HG03039 (cell line): ENCODE data around the gene SLC6A7.

Source experiments
- ATAC-seq: cut with Tn5 transposase; IDR thresholded peaks from one replicate; pipeline ENCODE4 v1.9.1; 2021; ENCODE audit warnings: mild to moderate bottlenecking, moderate library complexity; ENCODE audit not compliant: unreplicated experiment

Gene SLC6A7

GRCh38 chr5:150256410-150257064 is 66.7 kb downstream of the SLC6A7 start:
- no peak for ATAC-seq

- no peak for ATAC-seq
These were observed 67.6 kb downstream of the SLC6A7 start for GRCh38 chr5:150257424-150257823.

- no peak for ATAC-seq
These were observed 68.3 kb downstream of the SLC6A7 start for GRCh38 chr5:150258130-150258529.
